K562 (cell line): Measurements from ENCODE around the gene BRD7. TPM values are rescaled to one million over a fixed set of nuclear protein-coding genes. Genes with fewer than 3 reads are reported as not detected.

Experiments used
- ATAC-seq: fragments of 200-7000 bp; cut with Tn5 transposase; 3 replicates; pipeline ENCODE4 v1.9.1; 2020; ENCODE audit warnings: moderate library complexity
- BruUV-seq: library from RNA; stranded (reverse); fragments of 400-500 nt; replicated peaks from 2 replicates; lab custom pipeline; 2021; lab: Mats Ljungman, UMichigan
- CTCF ChIA-PET: fragments of 300-600 bp; formaldehyde crosslinking; extraction: SDS; loops from one replicate; lab custom pipeline; 2021; ENCODE audit warnings: low intra/inter-chr PET ratio; lab: Yijun Ruan, JAX
- POLR2A ChIA-PET: fragments of 300-600, 350-650 bp; sonication (Branson Sonifier 250); formaldehyde crosslinking; extraction: SDS; loops from one replicate; lab custom pipeline; 2021; ENCODE audit warnings: antibody characterized with exemption, inconsistent platforms; lab: Yijun Ruan, JAX
- DNase-seq, 4 experiments: peaks; one replicate each; pipeline versions ENCODE4 v3.0.0 to v3.0.0-alpha.2; 2011 to 2018; ENCODE audit warnings: low spot score in 3 of 4, mixed read lengths in 3 of 4; ENCODE audit errors: extremely low read depth in 1 of 4
- FAIRE-seq: peaks from 2 replicates; lab custom pipeline; 2011; peaks lifted over from hg19 to GRCh38; lab: Jason Lieb, UNC
- H2AFZ ChIP-seq: 2 replicates; pipeline ENCODE4 v1.6.0; 2011; ENCODE audit warnings: low read depth, low read length, control low read depth, inconsistent platforms
- H3K27ac ChIP-seq: fragments of 200-600 bp; 3 replicates; pipeline ENCODE4 v1.8.0; 2011; ENCODE audit warnings: low read depth, mild to moderate bottlenecking, control low read depth, inconsistent platforms, low read length, moderate library complexity, mixed read lengths; ENCODE audit errors: extremely low read depth
- H3K27me3 ChIP-seq, 2 experiments: fragments of 300-600 bp in 1 of 2; 2 replicates in 1 of 2; 3 replicates in 1 of 2; pipeline versions ENCODE4 v1.6.0 to v1.8.0; 2011; ENCODE audit warnings: inconsistent platforms in 2 of 2, low read length in 2 of 2, mild to moderate bottlenecking in 1 of 2, mixed read lengths in 1 of 2, moderate library complexity in 1 of 2; ENCODE audit not compliant: control insufficient read depth in 2 of 2, insufficient read depth in 2 of 2
- H3K36me3 ChIP-seq: fragments of 300-600 bp; 3 replicates; pipeline ENCODE4 v1.8.0; 2011; ENCODE audit warnings: mild to moderate bottlenecking, low read length, inconsistent platforms; ENCODE audit not compliant: control insufficient read depth, insufficient read depth
- H3K4me1 ChIP-seq, 2 experiments: fragments of 200-600 bp in 1 of 2; replicated peaks in 1 of 2; 2 replicates in 1 of 2; 3 replicates in 1 of 2; pipeline versions ENCODE4 v1.5.1 to v1.8.0; 2011; ENCODE audit warnings: inconsistent platforms in 2 of 2, low read length in 2 of 2, mild to moderate bottlenecking in 1 of 2, mixed read lengths in 1 of 2, moderate library complexity in 1 of 2; ENCODE audit not compliant: control insufficient read depth in 2 of 2, insufficient read depth in 2 of 2
- H3K4me2 ChIP-seq: 2 replicates; pipeline ENCODE4 v1.6.1; 2011; ENCODE audit warnings: low read length, control low read depth, inconsistent platforms, mixed read lengths; ENCODE audit not compliant: insufficient read depth
- H3K4me3 ChIP-seq: fragments of 200-600 bp; sonication (generic), shearing (Covaris generic); 2 replicates; pipeline ENCODE4 v1.5.1; 2016; ENCODE audit warnings: control low read depth, inconsistent platforms
- H3K79me2 ChIP-seq: fragments of 200-600 bp; 3 replicates; pipeline ENCODE4 v1.8.0; 2011; ENCODE audit warnings: low read length, inconsistent platforms; ENCODE audit not compliant: control insufficient read depth, insufficient read depth
- H3K9ac ChIP-seq, 2 experiments: 2 replicates each; pipeline versions ENCODE4 v1.6.0 to v1.6.1; 2011; ENCODE audit warnings: low read depth in 2 of 2, low read length in 2 of 2, control low read depth in 1 of 2, inconsistent platforms in 1 of 2, mild to moderate bottlenecking in 1 of 2, mixed read lengths in 1 of 2; ENCODE audit not compliant: insufficient read depth in 1 of 2
- H3K9me1 ChIP-seq: one replicate; pipeline ENCODE4 v1.6.0; 2011; ENCODE audit warnings: inconsistent platforms, mild to moderate bottlenecking, low read length, moderate library complexity; ENCODE audit not compliant: control insufficient read depth, insufficient read depth
- H3K9me3 ChIP-seq: replicated peaks from 2 replicates; pipeline ENCODE4 v1.5.1; 2011; ENCODE audit warnings: low read depth, low read length, inconsistent platforms; ENCODE audit not compliant: control insufficient read depth, insufficient read depth
- H4K20me1 ChIP-seq: replicated peaks from 2 replicates; pipeline ENCODE4 v1.6.1; 2011; ENCODE audit warnings: low read length, inconsistent platforms, mixed read lengths; ENCODE audit not compliant: control insufficient read depth, insufficient read depth
- ZFX ChIP-seq: sonication (generic); formaldehyde crosslinking; IDR thresholded peaks from 2 replicates; pipeline ENCODE4 v1.8.0; 2022; ENCODE audit warnings: mild to moderate bottlenecking, missing genetic modification reagents, moderate library complexity
- WGBS: fragments of 100-300 bp; shearing (Covaris generic); methylation state at CpG from one replicate; pipeline ENCODE4 v1.1.6; 2016; ENCODE audit warnings: low coverage, mixed read lengths; ENCODE audit not compliant: insufficient coverage; ENCODE audit errors: missing lambda C conversion rate; 5-methylcytosine and 5-hydroxymethylcytosine counted together
- in situ Hi-C: fragments of 300-500 bp; cut with MboI; formaldehyde crosslinking; loops from 4 replicates; pipeline ENCODE4 v1.15.0; 2018; ENCODE audit warnings: inconsistent platforms, mixed read lengths
- intact Hi-C: fragments of 100-400 bp; cut with micrococcal nuclease; formaldehyde crosslinking; loops from 2 replicates; pipeline ENCODE4 v1.14.2; 2022
- polyA plus RNA-seq, 8 experiments: library from polyadenylated mRNA; depleted of rRNA in 4 of 8; stranded (reverse) in 5 of 8; unstranded in 3 of 8; fragments of >200 nt; fragmentation: Nextera tagmentation in 2 of 8; fragmentation: Illumina TruSeq in 1 of 8; extraction: Ambion mirVana in 2 of 8; extraction: Trizol in 1 of 8; gene quantifications; 2 replicates each; pipeline versions ENCODE4 v1.2.1 to v1.2.3, GENCODE V29; 2011 to 2014; ENCODE audit warnings: inconsistent platforms in 1 of 8, missing spikeins in 1 of 8
- total RNA-seq, 7 experiments: library from RNA; depleted of rRNA in 6 of 7; stranded (reverse); fragments of >200 nt in 6 of 7; fragmentation: Illumina TruSeq in 2 of 7; extraction: Trizol in 2 of 7; gene quantifications; 2 replicates each; pipeline versions ENCODE4 v1.2.1 to v1.2.3, GENCODE V29; 2011 to 2021; ENCODE audit warnings: low replicate concordance in 1 of 7
- TF ChIP-seq, protein P1 (sequence below): fragments of 250-450 bp; sonication (Bioruptor Pico); IDR thresholded peaks from 2 replicates; pipeline ENCODE4 v1.8.0; 2021; ENCODE audit warnings: borderline replicate concordance, mild to moderate bottlenecking, moderate library complexity; ENCODE audit not compliant: poor library complexity, severe bottlenecking
- TF ChIP-seq, protein P2 (sequence below): fragments of 450-650 bp; IDR thresholded peaks from 2 replicates; pipeline ENCODE4 v1.6.1; 2017; ENCODE audit warnings: antibody characterized with exemption

The BRD7 gene
- total and polyA plus RNA-seq, 9 of the 15 experiments (the other 6 are each of a cell fraction or from before 2014, with no cell fraction given) = 20.6 to 101 (median 68.7) TPM

DNA sequence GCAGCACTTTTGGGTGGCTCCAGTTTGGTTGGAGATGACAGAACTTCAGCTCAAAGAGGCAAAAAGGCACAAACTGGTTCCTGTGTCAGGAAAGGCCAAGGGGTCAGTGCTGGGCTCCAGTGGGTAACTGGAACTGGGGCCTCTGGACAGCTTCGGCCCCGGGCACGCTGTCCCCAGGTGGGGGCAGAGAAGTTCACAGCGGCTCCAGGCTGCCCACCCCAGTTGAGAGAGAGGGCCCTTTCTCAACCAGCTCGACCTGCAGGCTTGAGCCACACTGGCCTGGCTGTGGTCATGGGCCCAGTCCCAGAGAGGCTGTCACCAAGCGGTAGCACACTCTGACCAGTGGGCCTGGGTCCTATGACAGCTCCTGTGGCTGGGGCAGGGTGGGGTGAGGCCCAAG is 77.9 kb downstream of the BRD7 start (continued):
- TF ChIP-seq, protein P1, sequence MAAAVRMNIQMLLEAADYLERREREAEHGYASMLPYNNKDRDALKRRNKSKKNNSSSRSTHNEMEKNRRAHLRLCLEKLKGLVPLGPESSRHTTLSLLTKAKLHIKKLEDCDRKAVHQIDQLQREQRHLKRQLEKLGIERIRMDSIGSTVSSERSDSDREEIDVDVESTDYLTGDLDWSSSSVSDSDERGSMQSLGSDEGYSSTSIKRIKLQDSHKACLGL (CRISPR knock-in tag) = no peak

- Histone ChIP-seq H2AFZ (no peak overlapping the region), H3K27me3 (no peaks in the 10 kb centered on the region), H3K4me3 (no peak overlapping the region), H3K27ac (no peak overlapping the region), H3K9me1 (no peaks in the 10 kb centered on the region), H3K9me3 (peaks cover 2% of the 10 kb centered on the region), H3K79me2 (peaks cover 28% of the 10 kb centered on the region), H3K9ac (peak overlapping the region in 1 of 2 experiments; percentile 35; a peak in 1 of 4 replicates), H3K4me2 (no peak overlapping the region), H3K36me3 (peaks cover 89% of the 10 kb centered on the region; the same call in 2 of the 3 replicates), H4K20me1 (no peaks in the 10 kb centered on the region; the same call in 1 of the 2 replicates), H3K4me1 (peaks cover 0 to 28% of the 10 kb centered on the region in 2 experiments; a peak in 2 of 5 replicates)
- no peak for DNase-seq
- FAIRE-seq = no peak
- no peak for ATAC-seq
- BruUV-seq = no TSS peak
- TF ChIP-seq ZFX = no peak
- TF ChIP-seq, protein P2, sequence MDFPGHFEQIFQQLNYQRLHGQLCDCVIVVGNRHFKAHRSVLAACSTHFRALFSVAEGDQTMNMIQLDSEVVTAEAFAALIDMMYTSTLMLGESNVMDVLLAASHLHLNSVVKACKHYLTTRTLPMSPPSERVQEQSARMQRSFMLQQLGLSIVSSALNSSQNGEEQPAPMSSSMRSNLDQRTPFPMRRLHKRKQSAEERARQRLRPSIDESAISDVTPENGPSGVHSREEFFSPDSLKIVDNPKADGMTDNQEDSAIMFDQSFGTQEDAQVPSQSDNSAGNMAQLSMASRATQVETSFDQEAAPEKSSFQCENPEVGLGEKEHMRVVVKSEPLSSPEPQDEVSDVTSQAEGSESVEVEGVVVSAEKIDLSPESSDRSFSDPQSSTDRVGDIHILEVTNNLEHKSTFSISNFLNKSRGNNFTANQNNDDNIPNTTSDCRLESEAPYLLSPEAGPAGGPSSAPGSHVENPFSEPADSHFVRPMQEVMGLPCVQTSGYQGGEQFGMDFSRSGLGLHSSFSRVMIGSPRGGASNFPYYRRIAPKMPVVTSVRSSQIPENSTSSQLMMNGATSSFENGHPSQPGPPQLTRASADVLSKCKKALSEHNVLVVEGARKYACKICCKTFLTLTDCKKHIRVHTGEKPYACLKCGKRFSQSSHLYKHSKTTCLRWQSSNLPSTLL = no peak
- WGBS = 92% methylated on average over 21 of the region's 30 CpGs
- CTCF ChIA-PET = no interaction called here
- POLR2A ChIA-PET = no interaction called here
- in situ Hi-C loops = no loop called here
- intact Hi-C loops = no loop called here
Measured at GRCh38 chr16:50289950-50290764, 78.6 kb downstream of the BRD7 start.
